ENCODE results near the gene GPS1. TPM values are rescaled to one million over a fixed set of nuclear protein-coding genes. Genes with fewer than 3 reads are reported as not detected.

Gene GPS1
- total and polyA plus RNA-seq, 9 of the 15 experiments (the other 6 are each of a cell fraction or from before 2014, with no cell fraction given): 3.1 to 167 (median 69.9) TPM

DNA sequence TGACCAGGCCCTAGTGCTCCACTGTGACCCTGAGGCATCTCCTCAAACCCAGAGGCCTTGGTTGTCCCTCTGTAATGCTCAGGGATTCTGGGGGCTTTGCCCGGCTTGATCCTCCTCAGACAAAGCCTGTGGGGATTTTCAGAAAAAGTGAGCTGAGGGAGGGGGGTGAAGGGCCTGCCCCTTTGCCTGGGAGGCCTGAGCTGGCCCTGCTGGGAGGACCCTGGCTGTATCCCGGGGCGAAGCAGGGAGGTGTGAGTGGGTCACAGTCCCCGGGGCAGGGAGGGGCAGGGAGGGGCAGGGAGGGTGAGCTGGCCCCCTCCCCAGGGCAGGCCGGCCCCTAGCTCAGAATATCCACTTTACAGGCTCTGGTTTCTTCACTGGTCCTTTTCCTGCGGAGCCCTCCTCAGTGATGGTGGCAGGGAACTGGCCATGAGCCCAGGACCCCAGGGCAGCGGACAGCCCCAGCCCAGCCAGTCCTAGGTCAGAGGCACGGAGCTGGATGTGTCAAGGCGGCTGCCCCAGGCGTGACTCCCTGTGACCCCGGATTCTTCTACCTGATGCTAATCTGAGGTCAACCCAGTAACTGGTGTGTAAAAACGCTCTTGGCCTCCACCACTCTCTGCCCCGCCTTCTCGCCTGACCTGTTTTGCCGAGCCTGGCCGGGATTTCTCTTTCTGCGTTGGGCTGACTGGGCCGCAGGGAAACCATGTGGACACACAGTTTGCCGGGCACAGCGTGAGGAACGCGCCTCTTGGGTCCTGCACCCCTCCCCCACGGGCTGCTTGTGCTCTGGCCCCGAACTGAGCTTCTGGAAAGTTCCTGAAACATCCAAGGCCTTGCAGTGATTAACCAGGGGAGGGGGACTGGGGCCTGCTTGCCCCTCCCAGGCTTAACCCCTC, 52.1 kb downstream of the GPS1 start (continued):
- TF ChIP-seq, protein P1, sequence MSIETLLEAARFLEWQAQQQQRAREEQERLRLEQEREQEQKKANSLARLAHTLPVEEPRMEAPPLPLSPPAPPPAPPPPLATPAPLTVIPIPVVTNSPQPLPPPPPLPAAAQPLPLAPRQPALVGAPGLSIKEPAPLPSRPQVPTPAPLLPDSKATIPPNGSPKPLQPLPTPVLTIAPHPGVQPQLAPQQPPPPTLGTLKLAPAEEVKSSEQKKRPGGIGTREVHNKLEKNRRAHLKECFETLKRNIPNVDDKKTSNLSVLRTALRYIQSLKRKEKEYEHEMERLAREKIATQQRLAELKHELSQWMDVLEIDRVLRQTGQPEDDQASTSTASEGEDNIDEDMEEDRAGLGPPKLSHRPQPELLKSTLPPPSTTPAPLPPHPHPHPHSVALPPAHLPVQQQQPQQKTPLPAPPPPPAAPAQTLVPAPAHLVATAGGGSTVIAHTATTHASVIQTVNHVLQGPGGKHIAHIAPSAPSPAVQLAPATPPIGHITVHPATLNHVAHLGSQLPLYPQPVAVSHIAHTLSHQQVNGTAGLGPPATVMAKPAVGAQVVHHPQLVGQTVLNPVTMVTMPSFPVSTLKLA (conservative IDR thresholded peaks at IDR 0.05): 0 out of 4 replicates have a peak, but pooled peaks of 1 of the 2 experiments have one; percentile 20
- TF ChIP-seq SPI1 (IDR thresholded peaks at IDR 0.05; ENCODE audit: borderline replicate concordance, low read depth, low read length) (no peak), EP300 (IDR thresholded peaks at IDR 0.05; ENCODE audit: low read length) (no peak), TCF7 (IDR thresholded peaks at IDR 0.05; ENCODE audit: borderline replicate concordance) (no peak), NR2F6 (CRISPR knock-in tag; IDR thresholded peaks at IDR 0.05) (no peak), MAX (CRISPR knock-in tag; IDR thresholded peaks at IDR 0.05) (0 out of 2 replicates have a peak, but pooled peaks have one; percentile 29), ZFP36 (IDR thresholded peaks at IDR 0.05; ENCODE audit: low read depth, low read length, partially characterized antibody) (no peak), ZBTB1 (CRISPR knock-in tag; IDR thresholded peaks at IDR 0.05; ENCODE audit: borderline replicate concordance, low read depth) (0 out of 2 replicates have a peak, but pooled peaks have one; percentile 20), CHD2 (IDR thresholded peaks at IDR 0.05; ENCODE audit: low read depth, low read length) (no peak), NR2C2 (CRISPR knock-in tag; IDR thresholded peaks at IDR 0.05) (peak; percentile 60; the same call in 1 of the 2 replicates), NR2C2 (tag; IDR thresholded peaks at IDR 0.05) (peak; percentile 85), VEZF1 (CRISPR knock-in tag; IDR thresholded peaks at IDR 0.05) (no peak), HOXB6 (CRISPR knock-in tag; IDR thresholded peaks at IDR 0.05; ENCODE audit: borderline replicate concordance) (no peak)

Measured in K562 (cell line).